Neural cell (in vitro differentiated cells): ENCODE measurements around the gene SPACA9. TPM values are rescaled to one million over a fixed set of nuclear protein-coding genes. Genes with fewer than 3 reads are reported as not detected.

ENCODE experiments used
- H2AFZ ChIP-seq: fragments of 200-600, 300-800 bp; sonication (generic), shearing (Covaris generic); 2 replicates; pipeline ENCODE4 v1.6.0; 2014; ENCODE audit warnings: low read depth, mild to moderate bottlenecking, antibody characterized with exemption, low read length, moderate library complexity
- H3F3A ChIP-seq: fragments of 200-600 bp; shearing (Covaris generic); 2 replicates; pipeline ENCODE4 v1.6.1; 2016; ENCODE audit warnings: mild to moderate bottlenecking, moderate library complexity, mixed read lengths, antibody characterized with exemption, low read length; ENCODE audit not compliant: insufficient read depth, poor library complexity, severe bottlenecking
- H3K27ac ChIP-seq: fragments of 200-600, 300-800 bp; sonication (generic), shearing (Covaris generic); 2 replicates; pipeline ENCODE4 v1.5.1; 2014; ENCODE audit warnings: mild to moderate bottlenecking, low read length, moderate library complexity
- H3K27me3 ChIP-seq: fragments of 300-800, 200-600 bp; sonication (generic), shearing (Covaris generic); 2 replicates; pipeline ENCODE4 v1.6.0; 2014; ENCODE audit warnings: mild to moderate bottlenecking, low read depth, low read length, moderate library complexity; ENCODE audit not compliant: insufficient read depth
- H3K36me3 ChIP-seq: fragments of 300-800, 200-600 bp; sonication (generic), shearing (Covaris generic); 2 replicates; pipeline ENCODE4 v1.5.1; 2014; ENCODE audit warnings: mild to moderate bottlenecking, antibody characterized with exemption, low read length, moderate library complexity; ENCODE audit not compliant: insufficient read depth
- H3K4me2 ChIP-seq: fragments of 300-800, 200-600 bp; sonication (generic), shearing (Covaris generic); 2 replicates; pipeline ENCODE4 v1.6.0; 2014; ENCODE audit warnings: mild to moderate bottlenecking, low read length
- H3K4me3 ChIP-seq: fragments of 300-800, 200-600 bp; sonication (generic), shearing (Covaris generic); 2 replicates; pipeline ENCODE4 v1.5.1; 2014; ENCODE audit warnings: mild to moderate bottlenecking, low read length, moderate library complexity
- H3K79me2 ChIP-seq: fragments of 200-600 bp; shearing (Covaris generic); replicated peaks from 2 replicates; pipeline ENCODE4 v1.6.0; 2014; ENCODE audit warnings: mild to moderate bottlenecking, low read length, moderate library complexity; ENCODE audit not compliant: insufficient read depth
- H3K9ac ChIP-seq: fragments of 300-800, 200-600 bp; sonication (generic), shearing (Covaris generic); 2 replicates; pipeline ENCODE4 v1.6.1; 2016; ENCODE audit warnings: mild to moderate bottlenecking, low read length, mixed read lengths
- H3K9me2 ChIP-seq: fragments of 200-600 bp; shearing (Covaris generic); 2 replicates; pipeline ENCODE4 v1.6.1; 2016; ENCODE audit warnings: mild to moderate bottlenecking, low read length, mixed read lengths; ENCODE audit not compliant: insufficient read depth
- H3K9me3 ChIP-seq: fragments of 200-600, 300-800 bp; sonication (generic), shearing (Covaris generic); 2 replicates; pipeline ENCODE4 v1.6.1; 2016; ENCODE audit warnings: mild to moderate bottlenecking, mixed run types, low read length, moderate library complexity, mixed read lengths
- H4K20me1 ChIP-seq: fragments of 200-600 bp; shearing (Covaris generic); 2 replicates; pipeline ENCODE4 v1.6.1; 2016; ENCODE audit warnings: mild to moderate bottlenecking, mixed run types; ENCODE audit not compliant: insufficient read depth
- EP300 ChIP-seq: fragments of 450-650 bp; conservative IDR thresholded peaks from 2 replicates; pipeline ENCODE4 v1.6.1; 2014; ENCODE audit warnings: antibody characterized with exemption, mild to moderate bottlenecking, moderate library complexity; ENCODE audit not compliant: poor library complexity, severe bottlenecking
- EZH2 ChIP-seq: fragments of 200-600, 300-800 bp; shearing (Covaris generic), sonication (generic); IDR thresholded peaks from 2 replicates; pipeline ENCODE4 v1.6.1; 2014; ENCODE audit warnings: antibody characterized with exemption, low read length, borderline replicate concordance, mild to moderate bottlenecking; ENCODE audit not compliant: insufficient read depth, poor library complexity, severe bottlenecking
- MXI1 ChIP-seq: fragments of 450-650 bp; conservative IDR thresholded peaks from 2 replicates; pipeline ENCODE4 v1.6.1; 2014; ENCODE audit warnings: antibody characterized with exemption, mild to moderate bottlenecking; ENCODE audit not compliant: poor library complexity, severe bottlenecking
- POLR2AphosphoS5 ChIP-seq: IDR thresholded peaks from 2 replicates; pipeline ENCODE4 v1.6.1; 2012
- RAD21 ChIP-seq: fragments of 450-650 bp; conservative IDR thresholded peaks from 2 replicates; pipeline ENCODE4 v1.6.1; 2014; ENCODE audit warnings: antibody characterized with exemption, mild to moderate bottlenecking, moderate library complexity
- SMC3 ChIP-seq: fragments of 450-650 bp; conservative IDR thresholded peaks from 2 replicates; pipeline ENCODE4 v1.6.1; 2014; ENCODE audit warnings: antibody characterized with exemption, mild to moderate bottlenecking, moderate library complexity; ENCODE audit not compliant: poor library complexity
- TAF1 ChIP-seq: IDR thresholded peaks from 2 replicates; pipeline ENCODE4 v1.6.1; 2012; ENCODE audit warnings: low read depth
- polyA plus RNA-seq: library from polyadenylated mRNA; depleted of rRNA; stranded (reverse); fragments of >200 nt; gene quantifications from 2 replicates; pipeline ENCODE4 v1.2.3, GENCODE V29; 2014
- TF ChIP-seq, protein P1 (sequence below): fragments of 450-650 bp; IDR thresholded peaks from 2 replicates; pipeline ENCODE4 v1.5.1; 2014; ENCODE audit warnings: antibody characterized with exemption, mild to moderate bottlenecking, moderate library complexity; ENCODE audit not compliant: poor library complexity, severe bottlenecking
- TF ChIP-seq, protein P2 (sequence below): IDR thresholded peaks from 2 replicates; pipeline ENCODE4 v1.6.1; 2012; ENCODE audit warnings: borderline replicate concordance

SPACA9 gene
- polyA plus RNA-seq, 1 donor from 2014 or later = 4.6 TPM

GRCh38 chr9:132862533-132862932, 16.2 kb upstream of the SPACA9 start:
- Histone ChIP-seq H2AFZ (no peak overlapping the region), H3F3A (no peaks in the 10 kb centered on the region)
- no peak for TF ChIP-seq TAF1
- TF ChIP-seq, protein P1, sequence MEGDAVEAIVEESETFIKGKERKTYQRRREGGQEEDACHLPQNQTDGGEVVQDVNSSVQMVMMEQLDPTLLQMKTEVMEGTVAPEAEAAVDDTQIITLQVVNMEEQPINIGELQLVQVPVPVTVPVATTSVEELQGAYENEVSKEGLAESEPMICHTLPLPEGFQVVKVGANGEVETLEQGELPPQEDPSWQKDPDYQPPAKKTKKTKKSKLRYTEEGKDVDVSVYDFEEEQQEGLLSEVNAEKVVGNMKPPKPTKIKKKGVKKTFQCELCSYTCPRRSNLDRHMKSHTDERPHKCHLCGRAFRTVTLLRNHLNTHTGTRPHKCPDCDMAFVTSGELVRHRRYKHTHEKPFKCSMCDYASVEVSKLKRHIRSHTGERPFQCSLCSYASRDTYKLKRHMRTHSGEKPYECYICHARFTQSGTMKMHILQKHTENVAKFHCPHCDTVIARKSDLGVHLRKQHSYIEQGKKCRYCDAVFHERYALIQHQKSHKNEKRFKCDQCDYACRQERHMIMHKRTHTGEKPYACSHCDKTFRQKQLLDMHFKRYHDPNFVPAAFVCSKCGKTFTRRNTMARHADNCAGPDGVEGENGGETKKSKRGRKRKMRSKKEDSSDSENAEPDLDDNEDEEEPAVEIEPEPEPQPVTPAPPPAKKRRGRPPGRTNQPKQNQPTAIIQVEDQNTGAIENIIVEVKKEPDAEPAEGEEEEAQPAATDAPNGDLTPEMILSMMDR = no peak
- TF ChIP-seq SMC3 = no peak
- no peak for TF ChIP-seq MXI1
- TF ChIP-seq POLR2AphosphoS5 = no peak
- TF ChIP-seq, protein P2, sequence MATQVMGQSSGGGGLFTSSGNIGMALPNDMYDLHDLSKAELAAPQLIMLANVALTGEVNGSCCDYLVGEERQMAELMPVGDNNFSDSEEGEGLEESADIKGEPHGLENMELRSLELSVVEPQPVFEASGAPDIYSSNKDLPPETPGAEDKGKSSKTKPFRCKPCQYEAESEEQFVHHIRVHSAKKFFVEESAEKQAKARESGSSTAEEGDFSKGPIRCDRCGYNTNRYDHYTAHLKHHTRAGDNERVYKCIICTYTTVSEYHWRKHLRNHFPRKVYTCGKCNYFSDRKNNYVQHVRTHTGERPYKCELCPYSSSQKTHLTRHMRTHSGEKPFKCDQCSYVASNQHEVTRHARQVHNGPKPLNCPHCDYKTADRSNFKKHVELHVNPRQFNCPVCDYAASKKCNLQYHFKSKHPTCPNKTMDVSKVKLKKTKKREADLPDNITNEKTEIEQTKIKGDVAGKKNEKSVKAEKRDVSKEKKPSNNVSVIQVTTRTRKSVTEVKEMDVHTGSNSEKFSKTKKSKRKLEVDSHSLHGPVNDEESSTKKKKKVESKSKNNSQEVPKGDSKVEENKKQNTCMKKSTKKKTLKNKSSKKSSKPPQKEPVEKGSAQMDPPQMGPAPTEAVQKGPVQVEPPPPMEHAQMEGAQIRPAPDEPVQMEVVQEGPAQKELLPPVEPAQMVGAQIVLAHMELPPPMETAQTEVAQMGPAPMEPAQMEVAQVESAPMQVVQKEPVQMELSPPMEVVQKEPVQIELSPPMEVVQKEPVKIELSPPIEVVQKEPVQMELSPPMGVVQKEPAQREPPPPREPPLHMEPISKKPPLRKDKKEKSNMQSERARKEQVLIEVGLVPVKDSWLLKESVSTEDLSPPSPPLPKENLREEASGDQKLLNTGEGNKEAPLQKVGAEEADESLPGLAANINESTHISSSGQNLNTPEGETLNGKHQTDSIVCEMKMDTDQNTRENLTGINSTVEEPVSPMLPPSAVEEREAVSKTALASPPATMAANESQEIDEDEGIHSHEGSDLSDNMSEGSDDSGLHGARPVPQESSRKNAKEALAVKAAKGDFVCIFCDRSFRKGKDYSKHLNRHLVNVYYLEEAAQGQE = no peak
- no peak for TF ChIP-seq EP300
- TF ChIP-seq EZH2 = no peak
- no peak for TF ChIP-seq RAD21

DNA sequence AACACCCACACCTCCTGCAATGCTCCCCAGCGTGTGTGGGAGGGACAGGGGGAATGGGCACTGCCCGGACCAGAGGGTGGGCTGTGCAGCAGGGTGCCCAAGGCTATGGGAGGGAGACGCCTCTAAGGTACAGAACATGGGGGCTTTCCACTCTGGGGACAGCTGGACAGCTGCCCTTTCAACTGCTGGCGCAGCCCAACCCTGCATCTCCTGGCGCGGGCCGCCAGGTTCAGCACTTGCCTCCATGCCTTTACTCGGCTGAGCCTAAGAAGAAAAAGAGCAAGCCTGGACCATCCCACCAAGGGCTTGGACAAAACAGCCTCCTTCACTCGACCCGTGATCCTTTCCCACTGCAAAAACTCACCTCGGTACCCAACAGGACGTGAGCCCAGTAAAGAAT, 15.6 kb upstream of the SPACA9 start:
- no peaks in the 10 kb centered on the region for H3K27me3 ChIP-seq
- no peak overlapping the region for H3K9ac ChIP-seq
- no peaks in the 10 kb centered on the region for H3K36me3 ChIP-seq
- H3K9me2 ChIP-seq = no peaks in the 10 kb centered on the region
- H3K27ac ChIP-seq = no peak overlapping the region
- H2AFZ ChIP-seq = no peak overlapping the region
- H4K20me1 ChIP-seq = no peaks in the 10 kb centered on the region
- H3K4me3 ChIP-seq = no peak overlapping the region
- H3K4me2 ChIP-seq = no peak overlapping the region
- no peaks in the 10 kb centered on the region for H3K9me3 ChIP-seq
- TF ChIP-seq POLR2AphosphoS5 (no peak), SMC3 (no peak), MXI1 (no peak), TAF1 (no peak), EP300 (no peak), RAD21 (no peak), EZH2 (no peak)
- TF ChIP-seq, protein P1 = no peak
- TF ChIP-seq, protein P2 = no peak
- no peaks in the 10 kb centered on the region for H3K79me2 ChIP-seq
- no peaks in the 10 kb centered on the region for H3F3A ChIP-seq

More at GRCh38 chr9:132862533-132862932, 16.2 kb upstream of the SPACA9 start:
- H3K9ac ChIP-seq = no peak overlapping the region
- no peaks in the 10 kb centered on the region for H3K9me2 ChIP-seq
- H4K20me1 ChIP-seq = no peaks in the 10 kb centered on the region
- no peaks in the 10 kb centered on the region for H3K9me3 ChIP-seq
- no peak overlapping the region for H3K27ac ChIP-seq
- H3K36me3 ChIP-seq = no peaks in the 10 kb centered on the region
- H3K4me3 ChIP-seq = no peak overlapping the region
- H3K4me2 ChIP-seq = no peak overlapping the region
- H3K27me3 ChIP-seq = no peaks in the 10 kb centered on the region
- no peaks in the 10 kb centered on the region for H3K79me2 ChIP-seq
